A673 (cell line): ENCODE results near the gene FOXD4L6.
"Not testable (repeated sequence)": the region's sequence is repeated elsewhere in the genome, so short reads cannot be mapped to it uniquely, and the experiment has no call there.

Experiments
- CTCF ChIP-seq: fragments of 300-800, 200-600 bp; sonication (generic); conservative IDR thresholded peaks from 2 replicates; pipeline ENCODE4 v1.5.1; 2017; ENCODE audit warnings: low read depth, mild to moderate bottlenecking, antibody characterized with exemption, low read length, moderate library complexity, mixed read lengths
- EZH2 ChIP-seq: fragments of 200-600 bp; sonication (generic); IDR thresholded peaks from 2 replicates; pipeline ENCODE4 v1.6.1; 2017; ENCODE audit warnings: borderline replicate concordance, low read depth, mild to moderate bottlenecking, mixed read lengths, antibody characterized with exemption, low read length; ENCODE audit not compliant: poor library complexity, severe bottlenecking

- not testable (repeated sequence) for TF ChIP-seq CTCF, EZH2
Measured at GRCh38 chr9:41123812-41124211, 4.7 kb downstream of the FOXD4L6 start.
